Tibial nerve (tissue), 4 donors: ENCODE data around the gene CLIC6. TPM values are rescaled to one million over a fixed set of nuclear protein-coding genes. Genes with fewer than 3 reads are reported as not detected.

ENCODE experiments used
- DNase-seq, 2 donors: peaks; one replicate each; pipeline ENCODE4 v3.0.0-alpha.2; 2019; ENCODE audit warnings: low spot score in 2 of 2
- H3K27ac ChIP-seq, 4 donors: fragments of 200-600 bp; sonication (generic) in 3 of 4; one replicate each; pipeline ENCODE4 v1.5.1; 2017 to 2019; ENCODE audit warnings: mild to moderate bottlenecking in 1 of 4
- H3K27me3 ChIP-seq, 2 donors: fragments of 200-600 bp; sonication (generic) in 1 of 2; one replicate each; pipeline versions ENCODE4 v1.5.1 to v1.6.0; 2017 to 2019
- H3K36me3 ChIP-seq, 3 donors: fragments of 200-600 bp; sonication (generic); one replicate each; pipeline ENCODE4 v1.5.1; 2018 to 2019
- H3K4me1 ChIP-seq, 4 donors: fragments of 200-600 bp; sonication (generic) in 3 of 4; one replicate each; pipeline ENCODE4 v1.5.1; 2017 to 2019
- H3K4me3 ChIP-seq, 4 donors: fragments of 200-600 bp; sonication (generic) in 3 of 4; one replicate each; pipeline ENCODE4 v1.5.1; 2017 to 2019; ENCODE audit warnings: mild to moderate bottlenecking in 1 of 4, moderate library complexity in 1 of 4
- H3K9me3 ChIP-seq, 4 donors: fragments of 200-600 bp; sonication (generic) in 3 of 4; one replicate each; pipeline ENCODE4 v1.5.1; 2017 to 2019
- EP300 ChIP-seq, 2 donors: sonication (generic); formaldehyde crosslinking; IDR thresholded peaks; one replicate each; pipeline ENCODE4 v1.6.1; 2017; ENCODE audit warnings: antibody characterized with exemption in 2 of 2, mild to moderate bottlenecking in 1 of 2
- POLR2A ChIP-seq, 2 donors: fragments of 450-650 bp; IDR thresholded peaks; one replicate each; pipeline ENCODE4 v1.6.1; 2017; ENCODE audit warnings: antibody characterized with exemption in 2 of 2, mild to moderate bottlenecking in 2 of 2, moderate library complexity in 2 of 2
- WGBS, 2 donors: methylation state at CpG; one replicate each; pipeline ENCODE4 v1.1.5; 2018; 5-methylcytosine and 5-hydroxymethylcytosine counted together
- total RNA-seq, 4 donors: library from RNA; depleted of rRNA; stranded (reverse); fragments of >200 nt; gene quantifications; one replicate each; pipeline ENCODE4 v1.1.0, GENCODE V29; 2016
- TF ChIP-seq, protein P1 (sequence below), 5 experiments: fragments of 200-600 bp in 3 of 5; fragments of 450-650 bp in 2 of 5; sonication (generic) in 3 of 5; IDR thresholded peaks; one replicate each; pipeline ENCODE4 v1.5.1; 2016 to 2019; ENCODE audit warnings: antibody characterized with exemption in 5 of 5, mild to moderate bottlenecking in 3 of 5, moderate library complexity in 2 of 5

Gene CLIC6
- total RNA-seq, 4 donors from 2014 or later, result 3.3 to 11.6 (median 7.0) TPM

DNA sequence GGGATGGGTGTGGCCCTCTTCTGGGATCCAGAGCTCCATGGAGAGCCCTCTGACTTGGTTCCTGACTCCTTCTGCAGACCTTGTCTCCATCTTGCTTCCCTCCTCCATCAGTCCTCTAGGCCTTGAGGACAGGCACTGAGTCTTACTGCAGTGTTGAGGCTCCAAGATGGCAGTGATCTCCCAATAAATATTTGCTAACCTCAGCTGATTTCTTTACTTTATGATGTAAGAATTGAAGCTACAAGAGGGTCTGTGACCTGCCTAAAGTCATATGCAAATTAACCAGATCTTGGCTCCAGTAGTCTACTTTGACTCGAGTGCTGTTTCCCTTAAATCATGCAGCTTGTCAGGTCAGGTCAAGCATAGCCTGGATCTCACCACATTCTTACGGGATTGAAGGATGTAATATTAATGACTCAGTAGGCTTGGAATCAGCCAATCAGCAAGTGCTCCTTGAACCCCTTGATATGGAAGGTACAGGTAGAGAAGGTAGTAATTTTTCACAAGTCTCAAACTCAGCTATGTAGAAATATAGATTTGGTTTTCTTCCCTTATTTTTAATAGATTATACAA, 93.0 kb downstream of the CLIC6 start:
- 65 to 74% methylated on average over 2 of the region's 2 CpGs for WGBS, 2 donors

DNA sequence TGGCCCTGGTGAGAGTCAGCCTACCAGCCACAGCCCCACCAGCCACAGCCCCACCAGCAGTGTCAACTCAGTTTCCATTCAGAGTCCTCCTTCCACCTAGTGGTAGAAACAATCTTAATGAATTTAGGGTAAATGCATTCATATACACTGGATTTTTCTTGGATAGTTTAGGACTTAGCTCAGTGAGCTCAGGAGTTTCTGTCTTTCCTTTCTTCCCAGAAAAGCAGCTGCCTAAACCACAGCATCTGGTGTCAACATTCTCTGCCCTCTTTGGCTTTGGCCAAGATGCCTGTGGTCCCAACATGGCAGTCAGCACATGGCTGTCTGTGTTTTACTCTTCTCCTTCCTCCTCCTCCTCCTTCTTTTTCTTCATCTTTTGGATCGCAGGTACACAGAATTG, 94.0 kb downstream of the CLIC6 start:
- peaks cover 0 to 3% (median 0%) of the 10 kb centered on the region in 4 donors for H3K9me3 ChIP-seq
- no peak for DNase-seq
- H3K4me3 ChIP-seq, result no peak overlapping the region

More for the DNA sequence above, 93.0 kb downstream of the CLIC6 start:
- Histone ChIP-seq H3K27ac (no peak overlapping the region), H3K4me1 (no peaks in the 10 kb centered on the region), H3K27me3 (no peaks in the 10 kb centered on the region), H3K9me3 (peaks cover 0 to 3% (median 0%) of the 10 kb centered on the region in 4 donors), H3K36me3 (no peaks in the 10 kb centered on the region), H3K4me3 (no peak overlapping the region)
- no peak for DNase-seq
- TF ChIP-seq, protein P1, sequence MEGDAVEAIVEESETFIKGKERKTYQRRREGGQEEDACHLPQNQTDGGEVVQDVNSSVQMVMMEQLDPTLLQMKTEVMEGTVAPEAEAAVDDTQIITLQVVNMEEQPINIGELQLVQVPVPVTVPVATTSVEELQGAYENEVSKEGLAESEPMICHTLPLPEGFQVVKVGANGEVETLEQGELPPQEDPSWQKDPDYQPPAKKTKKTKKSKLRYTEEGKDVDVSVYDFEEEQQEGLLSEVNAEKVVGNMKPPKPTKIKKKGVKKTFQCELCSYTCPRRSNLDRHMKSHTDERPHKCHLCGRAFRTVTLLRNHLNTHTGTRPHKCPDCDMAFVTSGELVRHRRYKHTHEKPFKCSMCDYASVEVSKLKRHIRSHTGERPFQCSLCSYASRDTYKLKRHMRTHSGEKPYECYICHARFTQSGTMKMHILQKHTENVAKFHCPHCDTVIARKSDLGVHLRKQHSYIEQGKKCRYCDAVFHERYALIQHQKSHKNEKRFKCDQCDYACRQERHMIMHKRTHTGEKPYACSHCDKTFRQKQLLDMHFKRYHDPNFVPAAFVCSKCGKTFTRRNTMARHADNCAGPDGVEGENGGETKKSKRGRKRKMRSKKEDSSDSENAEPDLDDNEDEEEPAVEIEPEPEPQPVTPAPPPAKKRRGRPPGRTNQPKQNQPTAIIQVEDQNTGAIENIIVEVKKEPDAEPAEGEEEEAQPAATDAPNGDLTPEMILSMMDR (IDR thresholded peaks at IDR 0.05), result no peak
- TF ChIP-seq POLR2A (IDR thresholded peaks at IDR 0.05) (no peak), EP300 (IDR thresholded peaks at IDR 0.05) (no peak)

DNA sequence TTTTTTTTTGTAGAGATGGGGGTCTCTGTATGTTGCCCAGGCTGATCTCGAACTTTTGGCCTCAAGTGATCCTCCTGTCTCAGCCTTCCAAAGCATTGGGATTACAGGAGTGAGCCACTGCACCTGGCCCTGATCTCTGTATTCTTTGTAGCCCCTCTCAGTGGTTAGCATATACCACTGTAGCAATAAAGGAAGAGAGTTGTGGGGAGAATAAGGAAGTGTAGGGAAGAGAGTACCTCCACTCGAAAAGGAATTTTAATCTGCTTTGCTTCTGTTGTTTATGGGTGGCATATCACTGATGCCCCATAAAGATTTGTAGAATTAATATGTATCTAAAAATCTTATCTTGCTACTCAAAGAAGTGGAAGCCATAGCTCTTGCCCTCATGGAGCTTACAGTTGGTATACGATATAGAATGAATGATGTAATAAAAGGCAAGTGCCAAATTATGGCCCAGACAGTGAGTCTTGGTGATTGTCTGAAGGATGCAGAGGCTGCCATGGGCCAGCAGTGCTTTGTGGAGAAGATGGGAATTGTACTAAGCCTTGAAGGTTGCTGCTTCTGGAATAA, 96.0 kb downstream of the CLIC6 start:
- Histone ChIP-seq H3K27ac (no peak overlapping the region), H3K36me3 (no peaks in the 10 kb centered on the region), H3K27me3 (no peaks in the 10 kb centered on the region), H3K4me1 (no peaks in the 10 kb centered on the region), H3K4me3 (no peak overlapping the region), H3K9me3 (peaks cover 0 to 3% (median 0%) of the 10 kb centered on the region in 4 donors)
- TF ChIP-seq, protein P1 (IDR thresholded peaks at IDR 0.05), result no peak
- TF ChIP-seq EP300 (IDR thresholded peaks at IDR 0.05) (no peak), POLR2A (IDR thresholded peaks at IDR 0.05) (no peak)
- 87 to 88% methylated on average over 3 of the region's 3 CpGs for WGBS, 2 donors
- no peak for DNase-seq

More for the DNA sequence above, 94.0 kb downstream of the CLIC6 start:
- TF ChIP-seq, protein P1 (IDR thresholded peaks at IDR 0.05), result no peak
- TF ChIP-seq POLR2A (IDR thresholded peaks at IDR 0.05) (no peak), EP300 (IDR thresholded peaks at IDR 0.05) (no peak)
- Histone ChIP-seq H3K36me3 (no peaks in the 10 kb centered on the region), H3K4me1 (no peaks in the 10 kb centered on the region), H3K27me3 (no peaks in the 10 kb centered on the region), H3K27ac (no peak overlapping the region)
- WGBS, 2 donors, result 94 to 100% methylated on average over 1 of the region's 1 CpG

DNA sequence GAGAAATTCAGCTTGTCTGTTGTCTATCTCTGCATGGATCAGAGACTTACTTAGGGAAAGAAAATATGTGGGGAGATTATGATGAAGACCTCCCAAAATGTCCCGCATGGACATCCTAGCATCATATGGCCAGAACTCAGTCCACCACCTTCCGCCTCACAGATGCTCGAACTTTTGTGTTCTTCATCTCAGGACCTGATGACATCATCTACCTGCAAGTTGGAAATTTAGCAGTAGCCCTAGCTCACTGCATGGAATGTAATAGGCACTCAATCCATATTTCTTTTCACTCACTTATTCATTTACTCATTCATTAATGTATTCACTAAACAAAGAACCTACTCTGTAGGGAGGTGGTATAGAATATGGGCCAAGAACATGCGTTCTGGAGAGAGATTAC, 96.8 kb downstream of the CLIC6 start:
- Histone ChIP-seq H3K9me3 (peaks cover 0 to 3% (median 0%) of the 10 kb centered on the region in 4 donors), H3K4me1 (no peaks in the 10 kb centered on the region), H3K27ac (no peak overlapping the region), H3K4me3 (no peak overlapping the region), H3K36me3 (no peaks in the 10 kb centered on the region), H3K27me3 (no peaks in the 10 kb centered on the region)
- TF ChIP-seq, protein P1 (IDR thresholded peaks at IDR 0.05), result no peak
- TF ChIP-seq POLR2A (IDR thresholded peaks at IDR 0.05) (no peak), EP300 (IDR thresholded peaks at IDR 0.05) (no peak)
- 88 to 89% methylated on average over 4 of the region's 4 CpGs for WGBS, 2 donors
- DNase-seq, result no peak

DNA sequence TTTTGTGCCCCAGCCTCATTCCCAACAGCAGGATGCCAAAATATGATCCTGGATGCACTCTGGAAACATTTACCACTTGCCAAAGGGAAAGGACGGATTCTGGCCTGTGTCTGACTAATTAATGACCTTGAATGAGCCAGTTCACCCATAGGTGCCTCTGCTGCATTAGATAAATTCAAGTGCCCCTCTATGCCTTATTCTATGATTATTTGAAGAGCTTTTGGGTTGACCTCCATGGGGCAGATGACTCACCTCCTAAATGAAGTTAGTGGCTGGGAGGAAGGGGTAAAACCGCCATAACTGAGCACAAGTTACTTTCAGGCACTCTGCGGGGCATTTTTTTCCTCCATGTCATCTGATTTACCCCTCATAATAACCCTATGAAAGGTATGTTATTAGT, 98.1 kb downstream of the CLIC6 start:
- no peaks in the 10 kb centered on the region for H3K36me3 ChIP-seq
- H3K27ac ChIP-seq, result no peak overlapping the region
- TF ChIP-seq, protein P1 (IDR thresholded peaks at IDR 0.05), result no peak
- TF ChIP-seq EP300 (IDR thresholded peaks at IDR 0.05), result no peak
- TF ChIP-seq POLR2A (IDR thresholded peaks at IDR 0.05), result no peak
- H3K27me3 ChIP-seq, result no peaks in the 10 kb centered on the region
- no peaks in the 10 kb centered on the region for H3K4me1 ChIP-seq
- 78 to 93% methylated on average over 3 of the region's 3 CpGs for WGBS, 2 donors
- DNase-seq, result no peak
- peaks cover 0 to 3% (median 0%) of the 10 kb centered on the region in 4 donors for H3K9me3 ChIP-seq
- no peak overlapping the region for H3K4me3 ChIP-seq
